Lower leg skin (tissue), 3 donors: ENCODE data around the gene PDE1C.

Source experiments
- CTCF ChIP-seq, 3 donors: fragments of 450-650 bp; IDR thresholded peaks; one replicate each; pipeline ENCODE4 v1.5.1; 2016; ENCODE audit warnings: antibody characterized with exemption in 3 of 3, mild to moderate bottlenecking in 3 of 3, moderate library complexity in 2 of 3
- POLR2A ChIP-seq, 2 donors: fragments of 450-650 bp; IDR thresholded peaks; one replicate each; pipeline ENCODE4 v1.6.1; 2016 to 2017; ENCODE audit warnings: antibody characterized with exemption in 2 of 2, mild to moderate bottlenecking in 1 of 2, moderate library complexity in 1 of 2

- TF ChIP-seq POLR2A (IDR thresholded peaks at IDR 0.05) (no peak), CTCF (IDR thresholded peaks at IDR 0.05) (no peak)
Measured at GRCh38 chr7:32005577-32005976, 64.6 kb downstream of the PDE1C start.
